Left renal pelvis (tissue), 4 donors: ENCODE measurements around the gene DIO3. TPM values are rescaled to one million over a fixed set of nuclear protein-coding genes. Genes with fewer than 3 reads are reported as not detected.
A peak's percentile ranks its signal among the peaks of the same experiment; 100 is the strongest.

ENCODE experiments used
- DNase-seq, 4 donors: peaks; one replicate each; pipeline ENCODE4 v3.0.0-alpha.2; 2013; ENCODE audit warnings: low read depth in 4 of 4, low spot score in 3 of 4
- polyA plus RNA-seq, 4 donors: library from polyadenylated mRNA; unstranded; fragments of 120-200 nt; gene quantifications; one replicate each; pipeline ENCODE4 v1.2.1, GENCODE V29; 2013; ENCODE audit not compliant: insufficient read length in 4 of 4

Gene DIO3
- under 1 TPM; 0.12 to 0.29 (median 0.15) TPM for polyA plus RNA-seq

- DNase-seq = peak in 1 of 4 donors; percentile 42
Observed at GRCh38 chr14:101561145-101561896, at the start of gene DIO3. Gene DIO3, plus strand, starts transcription at chr14:101561495.

GRCh38 chr14:101511620-101512375 lies 49.5 kb upstream of the DIO3 start:
- no peak for DNase-seq

- DNase-seq = no peak
Observed at GRCh38 chr14:101512376-101512695, 49.0 kb upstream of the DIO3 start.

GRCh38 chr14:101514136-101514535 lies 47.2 kb upstream of the DIO3 start:
- no peak for DNase-seq

GRCh38 chr14:101516401-101516800 lies 44.9 kb upstream of the DIO3 start:
- no peak for DNase-seq

- DNase-seq = no peak
Observed at GRCh38 chr14:101518611-101519473, 42.5 kb upstream of the DIO3 start.

GRCh38 chr14:101520621-101521472 lies 40.4 kb upstream of the DIO3 start:
- DNase-seq = no peak

- no peak for DNase-seq
Observed at GRCh38 chr14:101521473-101521915, 39.8 kb upstream of the DIO3 start.

- DNase-seq = no peak
Observed at GRCh38 chr14:101521978-101522377, 39.3 kb upstream of the DIO3 start.

- DNase-seq = no peak
Observed at GRCh38 chr14:101525640-101526527, 35.4 kb upstream of the DIO3 start.

GRCh38 chr14:101527987-101528386 lies 33.3 kb upstream of the DIO3 start:
- no peak for DNase-seq

GRCh38 chr14:101529079-101529478 lies 32.2 kb upstream of the DIO3 start:
- DNase-seq = no peak

GRCh38 chr14:101534198-101534597 lies 27.1 kb upstream of the DIO3 start:
- DNase-seq = no peak

- no peak for DNase-seq
Observed at GRCh38 chr14:101535232-101535631, 26.1 kb upstream of the DIO3 start.

GRCh38 chr14:101535701-101536207 lies 25.5 kb upstream of the DIO3 start:
- DNase-seq = no peak

GRCh38 chr14:101537286-101537685 lies 24.0 kb upstream of the DIO3 start:
- DNase-seq = no peak

GRCh38 chr14:101538878-101539277 lies 22.4 kb upstream of the DIO3 start:
- no peak for DNase-seq

- DNase-seq = no peak
Observed at GRCh38 chr14:101539880-101540279, 21.4 kb upstream of the DIO3 start.
